ENCODE results near the gene OGA.

- TF ChIP-seq, protein P1, sequence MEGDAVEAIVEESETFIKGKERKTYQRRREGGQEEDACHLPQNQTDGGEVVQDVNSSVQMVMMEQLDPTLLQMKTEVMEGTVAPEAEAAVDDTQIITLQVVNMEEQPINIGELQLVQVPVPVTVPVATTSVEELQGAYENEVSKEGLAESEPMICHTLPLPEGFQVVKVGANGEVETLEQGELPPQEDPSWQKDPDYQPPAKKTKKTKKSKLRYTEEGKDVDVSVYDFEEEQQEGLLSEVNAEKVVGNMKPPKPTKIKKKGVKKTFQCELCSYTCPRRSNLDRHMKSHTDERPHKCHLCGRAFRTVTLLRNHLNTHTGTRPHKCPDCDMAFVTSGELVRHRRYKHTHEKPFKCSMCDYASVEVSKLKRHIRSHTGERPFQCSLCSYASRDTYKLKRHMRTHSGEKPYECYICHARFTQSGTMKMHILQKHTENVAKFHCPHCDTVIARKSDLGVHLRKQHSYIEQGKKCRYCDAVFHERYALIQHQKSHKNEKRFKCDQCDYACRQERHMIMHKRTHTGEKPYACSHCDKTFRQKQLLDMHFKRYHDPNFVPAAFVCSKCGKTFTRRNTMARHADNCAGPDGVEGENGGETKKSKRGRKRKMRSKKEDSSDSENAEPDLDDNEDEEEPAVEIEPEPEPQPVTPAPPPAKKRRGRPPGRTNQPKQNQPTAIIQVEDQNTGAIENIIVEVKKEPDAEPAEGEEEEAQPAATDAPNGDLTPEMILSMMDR (IDR thresholded peaks at IDR 0.05 in 2 of 3, conservative IDR thresholded peaks at IDR 0.05 in 1 of 3; ENCODE audit: insufficient read depth in 2 of 3, low read depth in 1 of 3, low read length in 3 of 3): no peak
- TF ChIP-seq POU5F1 (IDR thresholded peaks at IDR 0.05; ENCODE audit: borderline replicate concordance, low read depth, low read length, partially characterized antibody) (no peak), SMARCC2 (IDR thresholded peaks at IDR 0.05; ENCODE audit: low read depth) (no peak), CHD2 (IDR thresholded peaks at IDR 0.05; ENCODE audit: low read depth, low read length) (no peak), FOXM1 (IDR thresholded peaks at IDR 0.05; ENCODE audit: low read depth) (no peak), FOXM1 (CRISPR knock-in tag; IDR thresholded peaks at IDR 0.05; ENCODE audit: low read depth) (no peak), TCF7 (IDR thresholded peaks at IDR 0.05; ENCODE audit: borderline replicate concordance) (no peak), POLR2A (conservative IDR thresholded peaks at IDR 0.05) (no peak), ZNF184 (CRISPR knock-in tag; IDR thresholded peaks at IDR 0.05) (no peak), ARNT (IDR thresholded peaks at IDR 0.05) (no peak), ZNF124 (CRISPR knock-in tag; IDR thresholded peaks at IDR 0.05) (no peak), NR3C1 (CRISPR knock-in tag; IDR thresholded peaks at IDR 0.05) (no peak), MNT (conservative IDR thresholded peaks at IDR 0.05) (no peak)
- TF ChIP-seq, protein P2, sequence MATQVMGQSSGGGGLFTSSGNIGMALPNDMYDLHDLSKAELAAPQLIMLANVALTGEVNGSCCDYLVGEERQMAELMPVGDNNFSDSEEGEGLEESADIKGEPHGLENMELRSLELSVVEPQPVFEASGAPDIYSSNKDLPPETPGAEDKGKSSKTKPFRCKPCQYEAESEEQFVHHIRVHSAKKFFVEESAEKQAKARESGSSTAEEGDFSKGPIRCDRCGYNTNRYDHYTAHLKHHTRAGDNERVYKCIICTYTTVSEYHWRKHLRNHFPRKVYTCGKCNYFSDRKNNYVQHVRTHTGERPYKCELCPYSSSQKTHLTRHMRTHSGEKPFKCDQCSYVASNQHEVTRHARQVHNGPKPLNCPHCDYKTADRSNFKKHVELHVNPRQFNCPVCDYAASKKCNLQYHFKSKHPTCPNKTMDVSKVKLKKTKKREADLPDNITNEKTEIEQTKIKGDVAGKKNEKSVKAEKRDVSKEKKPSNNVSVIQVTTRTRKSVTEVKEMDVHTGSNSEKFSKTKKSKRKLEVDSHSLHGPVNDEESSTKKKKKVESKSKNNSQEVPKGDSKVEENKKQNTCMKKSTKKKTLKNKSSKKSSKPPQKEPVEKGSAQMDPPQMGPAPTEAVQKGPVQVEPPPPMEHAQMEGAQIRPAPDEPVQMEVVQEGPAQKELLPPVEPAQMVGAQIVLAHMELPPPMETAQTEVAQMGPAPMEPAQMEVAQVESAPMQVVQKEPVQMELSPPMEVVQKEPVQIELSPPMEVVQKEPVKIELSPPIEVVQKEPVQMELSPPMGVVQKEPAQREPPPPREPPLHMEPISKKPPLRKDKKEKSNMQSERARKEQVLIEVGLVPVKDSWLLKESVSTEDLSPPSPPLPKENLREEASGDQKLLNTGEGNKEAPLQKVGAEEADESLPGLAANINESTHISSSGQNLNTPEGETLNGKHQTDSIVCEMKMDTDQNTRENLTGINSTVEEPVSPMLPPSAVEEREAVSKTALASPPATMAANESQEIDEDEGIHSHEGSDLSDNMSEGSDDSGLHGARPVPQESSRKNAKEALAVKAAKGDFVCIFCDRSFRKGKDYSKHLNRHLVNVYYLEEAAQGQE (IDR thresholded peaks at IDR 0.05; ENCODE audit: borderline replicate concordance): no peak
- TF ChIP-seq, protein P2 (CRISPR knock-in tag; IDR thresholded peaks at IDR 0.05; ENCODE audit: low read depth): no peak
These were observed 39.3 kb downstream of the OGA start for GRCh38 chr10:101778781-101779543.

Data from K562 (cell line).